K562 (cell line): ENCODE measurements around the gene API5. TPM values are rescaled to one million over a fixed set of nuclear protein-coding genes. Genes with fewer than 3 reads are reported as not detected.

Experiments used
- BRD4 ChIP-seq: fragments of 200-600 bp; sonication (generic); IDR thresholded peaks from 2 replicates; pipeline ENCODE4 v1.6.1; 2017; ENCODE audit warnings: inconsistent platforms
- CHD1 ChIP-seq: fragments of 200-600 bp; sonication (generic); IDR thresholded peaks from one replicate; pipeline ENCODE4 v1.6.1; 2012; ENCODE audit warnings: mild to moderate bottlenecking, moderate library complexity, low read length, inconsistent platforms
- CTBP1 ChIP-seq: fragments of 450-650 bp; IDR thresholded peaks from 2 replicates; pipeline ENCODE4 v1.6.1; 2016; ENCODE audit warnings: borderline replicate concordance
- DDX20 ChIP-seq: fragments of 450-650 bp; IDR thresholded peaks from 2 replicates; pipeline ENCODE4 v1.6.1; 2016; ENCODE audit warnings: missing genetic modification characterization, low read depth, mild to moderate bottlenecking, missing compliant biosample characterization, moderate library complexity
- E2F8 ChIP-seq: fragments of 450-650 bp; IDR thresholded peaks from 2 replicates; pipeline ENCODE4 v1.7.1; 2018; ENCODE audit warnings: mild to moderate bottlenecking, low read depth; ENCODE audit not compliant: partially characterized antibody
- HEY1 ChIP-seq: fragments of 250-450 bp; sonication (Bioruptor Pico); IDR thresholded peaks from 2 replicates; pipeline ENCODE4 v1.5.0; 2020; ENCODE audit warnings: mild to moderate bottlenecking, moderate library complexity, borderline replicate concordance
- NEUROD1 ChIP-seq: fragments of 150-350 bp; IDR thresholded peaks from 2 replicates; pipeline ENCODE4 v1.6.1; 2014; ENCODE audit warnings: borderline replicate concordance, low read length, low read depth; ENCODE audit not compliant: partially characterized antibody
- NR1H2 ChIP-seq: sonication (generic); formaldehyde crosslinking; IDR thresholded peaks from 2 replicates; pipeline ENCODE4 v1.4.0; 2020; ENCODE audit warnings: mild to moderate bottlenecking, missing genetic modification reagents
- PHF20 ChIP-seq: fragments of 450-650 bp; IDR thresholded peaks from 2 replicates; pipeline ENCODE4 v1.6.1; 2018; ENCODE audit not compliant: partially characterized antibody
- PHF21A ChIP-seq: fragments of 450-650 bp; IDR thresholded peaks from 2 replicates; pipeline ENCODE4 v1.6.1; 2017; ENCODE audit warnings: low read depth, borderline replicate concordance
- RAD51 ChIP-seq: fragments of 450-650 bp; IDR thresholded peaks from 2 replicates; pipeline ENCODE4 v1.7.1; 2016; ENCODE audit warnings: low read depth, mild to moderate bottlenecking, borderline replicate concordance
- RBM14 ChIP-seq: fragments of 200-400 bp; formaldehyde crosslinking; IDR thresholded peaks from 2 replicates; pipeline ENCODE4 v1.6.1; 2018; ENCODE audit warnings: low read depth, mild to moderate bottlenecking, low read length, moderate library complexity, borderline replicate concordance; ENCODE audit not compliant: insufficient read depth
- SP2 ChIP-seq: IDR thresholded peaks from 2 replicates; pipeline ENCODE4 v1.6.1; 2011; ENCODE audit warnings: mild to moderate bottlenecking, low read depth, low read length, moderate library complexity; ENCODE audit not compliant: poor library complexity, severe bottlenecking; ENCODE audit errors: extremely low read depth
- TFE3 ChIP-seq: fragments of 450-650 bp; formaldehyde crosslinking; IDR thresholded peaks from 2 replicates; pipeline ENCODE4 v1.4.0; 2020; ENCODE audit warnings: mild to moderate bottlenecking, mixed read lengths
- TGIF2 ChIP-seq: sonication (generic); formaldehyde crosslinking; IDR thresholded peaks from 2 replicates; pipeline ENCODE4 v1.8.1; 2022; ENCODE audit warnings: mild to moderate bottlenecking, missing genetic modification reagents, moderate library complexity
- TRIM24 ChIP-seq, 2 experiments: fragments of 450-650 bp; IDR thresholded peaks; 2 replicates each; pipeline ENCODE4 v1.6.1; 2016
- ZNF124 ChIP-seq: sonication (generic); formaldehyde crosslinking; IDR thresholded peaks from 2 replicates; pipeline ENCODE4 v1.8.1; 2022; ENCODE audit warnings: missing genetic modification reagents
- ZNF280B ChIP-seq: fragments of 250-450 bp; sonication (Bioruptor Pico); IDR thresholded peaks from 2 replicates; pipeline ENCODE4 v1.5.1; 2021; ENCODE audit warnings: mild to moderate bottlenecking
- ZNF316 ChIP-seq: fragments of 450-650 bp; IDR thresholded peaks from 2 replicates; pipeline ENCODE4 v1.6.1; 2016
- ZNF511 ChIP-seq: sonication (generic); formaldehyde crosslinking; IDR thresholded peaks from 2 replicates; pipeline ENCODE4 v1.8.0; 2022; ENCODE audit warnings: mild to moderate bottlenecking, missing genetic modification reagents
- polyA plus RNA-seq, 8 experiments: library from polyadenylated mRNA; depleted of rRNA in 4 of 8; stranded (reverse) in 5 of 8; unstranded in 3 of 8; fragments of >200 nt; fragmentation: Nextera tagmentation in 2 of 8; fragmentation: Illumina TruSeq in 1 of 8; extraction: Ambion mirVana in 2 of 8; extraction: Trizol in 1 of 8; gene quantifications; 2 replicates each; pipeline versions ENCODE4 v1.2.1 to v1.2.3, GENCODE V29; 2011 to 2014; ENCODE audit warnings: inconsistent platforms in 1 of 8, missing spikeins in 1 of 8
- total RNA-seq, 7 experiments: library from RNA; depleted of rRNA in 6 of 7; stranded (reverse); fragments of >200 nt in 6 of 7; fragmentation: Illumina TruSeq in 2 of 7; extraction: Trizol in 2 of 7; gene quantifications; 2 replicates each; pipeline versions ENCODE4 v1.2.1 to v1.2.3, GENCODE V29; 2011 to 2021; ENCODE audit warnings: low replicate concordance in 1 of 7

API5 gene
- total and polyA plus RNA-seq, 9 of the 15 experiments (the other 6 are each of a cell fraction or from before 2014, with no cell fraction given) = 59.8 to 146 (median 123) TPM

GRCh38 chr11:43311791-43312607 lies at the start of gene API5 (continued):
- TF ChIP-seq NEUROD1 = peak; percentile 53
- peak; percentile 78 for TF ChIP-seq PHF20
- no peak for TF ChIP-seq DDX20 (tag)
- TF ChIP-seq RAD51 = no peak
- no peak for TF ChIP-seq TFE3 (CRISPR knock-in tag)
- no peak for TF ChIP-seq HEY1
- 0 out of 2 replicates have a peak, but pooled peaks have one; percentile 43 for TF ChIP-seq BRD4
- TF ChIP-seq ZNF280B (CRISPR knock-in tag) = no peak
- 0 out of 4 replicates have a peak, but pooled peaks of 1 of the 2 experiments have one; percentile 35 for TF ChIP-seq TRIM24 (IDR thresholded peaks at IDR 0.05)
- no peak for TF ChIP-seq ZNF124
- peak; percentile 59; the same call in 1 of the 2 replicates for TF ChIP-seq ZNF511
- TF ChIP-seq PHF21A = 0 out of 2 replicates have a peak, but pooled peaks have one; percentile 38
- peak; percentile 91 for TF ChIP-seq CHD1
- peak; percentile 86 for TF ChIP-seq CTBP1
- no peak for TF ChIP-seq NR1H2
- no peak for TF ChIP-seq TGIF2 (CRISPR knock-in tag)
- no peak for TF ChIP-seq E2F8
- peak; percentile 51 for TF ChIP-seq SP2
- no peak for TF ChIP-seq RBM14
- TF ChIP-seq ZNF316 = no peak
